Globus pallidus (tissue), 1 donor: Measurements from ENCODE around the gene SH3BGRL3.
A peak's percentile ranks its signal among the peaks of the same experiment; 100 is the strongest.
"Not testable (repeated sequence)": the region's sequence is repeated elsewhere in the genome, so short reads cannot be mapped to it uniquely, and the experiment has no call there.

Source experiments
- DNase-seq: peaks from one replicate; pipeline ENCODE4 v3.0.0-alpha.2; 2015; ENCODE audit warnings: low spot score

SH3BGRL3 gene

GRCh38 chr1:26290882-26291261 lies 11.0 kb downstream of the SH3BGRL3 start:
- no peak for DNase-seq

- DNase-seq, result no peak
Observed at GRCh38 chr1:26291433-26291832, 11.5 kb downstream of the SH3BGRL3 start.

- no peak for DNase-seq
Observed at GRCh38 chr1:26291939-26292338, 12.1 kb downstream of the SH3BGRL3 start.

GRCh38 chr1:26292735-26293134 lies 12.8 kb downstream of the SH3BGRL3 start:
- DNase-seq, result not testable (repeated sequence)

- DNase-seq, result no peak
Observed at GRCh38 chr1:26293911-26294463, 14.1 kb downstream of the SH3BGRL3 start.

GRCh38 chr1:26295194-26296138 lies 15.6 kb downstream of the SH3BGRL3 start:
- no peak for DNase-seq

GRCh38 chr1:26296340-26297056 lies 16.6 kb downstream of the SH3BGRL3 start:
- DNase-seq, result no peak

- DNase-seq, result no peak
Observed at GRCh38 chr1:26297057-26297790, 17.3 kb downstream of the SH3BGRL3 start.

GRCh38 chr1:26297791-26298124 lies 17.9 kb downstream of the SH3BGRL3 start:
- DNase-seq, result no peak

GRCh38 chr1:26300578-26301275 lies 20.8 kb downstream of the SH3BGRL3 start:
- no peak for DNase-seq

- no peak for DNase-seq
Observed at GRCh38 chr1:26302733-26303405, 23.0 kb downstream of the SH3BGRL3 start.

- no peak for DNase-seq
Observed at GRCh38 chr1:26305667-26306289, 25.9 kb downstream of the SH3BGRL3 start.

- peak; percentile 66 for DNase-seq
Observed at GRCh38 chr1:26306290-26307229, 26.7 kb downstream of the SH3BGRL3 start, which contains the start of gene UBXN11. Gene UBXN11, minus strand, starts transcription at chr1:26306636. Its CDS starts 3,753 bp downstream, at chr1:26302883.

GRCh38 chr1:26307363-26307781 lies 27.5 kb downstream of the SH3BGRL3 start:
- no peak for DNase-seq

GRCh38 chr1:26307966-26308899 lies 28.3 kb downstream of the SH3BGRL3 start:
- DNase-seq, result not testable (repeated sequence)

- no peak for DNase-seq
Observed at GRCh38 chr1:26314501-26314900, 34.6 kb downstream of the SH3BGRL3 start.

- DNase-seq, result no peak
Observed at GRCh38 chr1:26315874-26316850, 36.3 kb downstream of the SH3BGRL3 start.
